Occipital lobe (tissue), 2 donors: ENCODE results near the gene FBXL3. TPM values are rescaled to one million over a fixed set of nuclear protein-coding genes. Genes with fewer than 3 reads are reported as not detected.
"Not testable (repeated sequence)": the region's sequence is repeated elsewhere in the genome, so short reads cannot be mapped to it uniquely, and the experiment has no call there.

Experiments used
- DNase-seq: peaks from one replicate; lab custom pipeline; 2025; lab: John Stamatoyannopoulos, UW
- total RNA-seq: library from RNA; depleted of rRNA; stranded (reverse); fragments of >200 nt; gene quantifications from one replicate; pipeline ENCODE4 v1.2.3, GENCODE V29; 2014

The FBXL3 gene
- total RNA-seq, 1 donor from 2014 or later: 140 TPM

DNA sequence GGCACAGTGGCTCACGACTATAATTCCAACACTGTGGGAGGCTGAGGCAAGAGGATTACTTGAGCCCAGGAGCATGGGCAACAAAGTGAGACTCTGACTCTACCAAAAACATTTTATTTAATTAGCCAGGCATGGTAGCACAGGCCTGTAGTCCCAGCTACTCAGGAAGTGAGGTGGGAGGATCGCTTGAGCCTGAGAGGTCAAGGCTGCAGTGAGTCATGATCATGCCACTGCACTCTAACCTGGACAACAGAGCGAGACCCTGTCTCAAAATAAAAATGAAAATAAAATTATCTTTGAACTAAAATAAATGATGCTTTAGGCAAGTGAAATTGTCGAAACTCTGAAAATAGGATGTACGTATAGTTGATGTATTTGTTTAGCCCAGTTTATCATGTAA lies 43.3 kb downstream of the FBXL3 start:
- no peak for DNase-seq

DNA sequence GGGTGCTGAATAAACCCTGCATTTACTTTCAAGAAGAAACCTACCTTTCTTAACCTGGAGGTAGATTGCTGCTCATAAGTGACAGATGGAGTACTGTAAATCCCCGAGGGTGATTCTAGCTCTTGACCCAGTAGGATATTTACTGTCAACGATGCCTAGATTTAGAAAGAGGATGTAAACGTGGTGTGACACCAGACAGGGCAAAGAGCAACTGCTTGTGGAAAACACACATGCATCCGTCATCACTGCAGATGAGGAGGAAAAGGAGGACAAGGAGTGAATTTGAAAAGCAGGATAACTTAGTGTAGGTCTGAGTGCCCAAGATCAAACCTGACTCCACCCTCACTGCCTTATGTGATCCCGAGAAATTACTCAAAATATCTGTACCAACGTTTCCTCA lies 44.9 kb downstream of the FBXL3 start:
- no peak for DNase-seq

DNA sequence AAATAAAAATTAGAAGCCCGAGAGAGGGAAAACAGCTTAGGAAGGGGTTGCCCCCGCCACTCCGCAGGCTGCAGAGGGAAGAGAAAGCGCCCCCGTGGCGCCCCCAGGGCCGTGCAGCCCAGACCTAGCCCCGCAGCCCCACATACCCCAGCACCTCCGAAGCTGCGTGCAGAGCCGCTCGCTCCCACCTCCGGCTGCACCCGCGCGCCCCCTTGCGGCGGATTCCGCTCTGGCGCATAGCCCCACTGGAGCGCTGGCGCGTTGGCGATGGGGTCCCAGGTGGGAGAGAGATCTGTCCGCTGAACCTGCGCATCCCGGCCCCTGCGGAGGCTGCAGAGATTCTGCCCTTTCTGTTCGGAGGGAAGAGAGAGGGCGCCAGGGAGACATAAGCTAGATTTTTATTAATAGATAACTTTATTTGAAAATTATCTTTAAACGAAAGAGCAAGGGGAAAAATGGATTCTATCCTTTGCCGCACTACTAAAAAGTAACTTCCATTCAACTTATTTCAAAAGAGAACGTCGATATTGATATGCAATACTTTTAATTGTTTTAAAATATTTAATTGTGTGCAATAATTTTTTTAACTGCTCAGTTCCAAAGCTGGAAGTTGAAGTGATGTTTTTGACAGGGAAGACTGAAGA lies 46.8 kb downstream of the FBXL3 start:
- peak; percentile 37 for DNase-seq

DNA sequence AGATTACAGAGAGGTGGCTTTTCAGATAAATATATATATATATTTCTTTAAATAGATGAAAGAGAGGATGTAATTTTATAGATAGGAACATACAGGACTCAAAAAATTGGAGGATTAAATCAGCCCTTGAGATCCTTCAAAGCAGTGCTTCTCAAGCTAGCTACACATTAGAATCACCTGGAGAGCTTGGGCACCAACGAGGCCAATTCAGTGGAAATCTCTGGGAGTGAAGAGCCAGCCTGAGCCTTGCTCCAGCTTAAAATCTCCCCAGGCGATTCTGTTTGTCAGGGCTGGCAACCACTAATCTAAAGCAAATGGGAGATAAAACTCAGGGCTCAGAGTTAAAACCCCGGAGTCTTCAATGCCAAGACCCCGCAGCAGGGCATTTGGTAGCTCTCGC lies 50.0 kb downstream of the FBXL3 start:
- DNase-seq: no peak

DNA sequence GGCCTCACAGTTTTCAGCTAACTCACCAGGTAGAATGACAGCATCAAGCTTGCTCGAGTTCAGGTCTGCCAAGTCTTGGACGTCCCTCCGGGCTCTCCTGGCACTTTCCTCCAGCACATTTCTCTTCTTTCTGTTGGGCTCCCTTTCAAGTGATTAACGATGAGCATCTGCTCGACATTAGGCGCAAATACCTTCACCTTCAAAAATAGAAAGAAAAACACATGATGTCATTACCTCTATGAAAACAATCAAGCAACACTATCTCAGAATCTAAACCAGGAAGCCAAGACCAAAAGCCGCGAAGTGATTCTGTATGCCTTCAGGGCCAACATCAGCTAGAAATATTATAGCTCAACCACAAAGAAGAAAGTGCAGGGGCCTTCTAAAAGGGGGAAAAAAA lies 50.5 kb downstream of the FBXL3 start:
- DNase-seq: no peak

DNA sequence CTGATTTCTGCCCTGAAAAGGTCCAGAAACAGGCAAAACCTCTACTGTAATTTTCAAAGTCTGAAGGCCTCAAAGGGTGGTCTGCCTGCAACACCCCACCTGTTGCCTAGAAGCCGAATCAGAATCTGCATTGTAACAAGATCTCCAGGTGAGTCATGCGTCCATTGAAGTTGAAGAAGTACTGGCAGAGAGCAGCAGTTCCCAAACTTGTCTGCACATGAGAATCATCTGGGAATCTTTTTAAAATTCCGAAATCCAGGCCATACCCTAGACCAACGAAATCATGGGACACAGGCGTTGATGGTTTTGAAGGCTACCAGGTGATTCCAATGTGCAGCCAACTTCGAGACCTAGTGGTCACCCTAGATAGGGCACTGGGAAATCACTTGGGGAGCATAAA lies 51.1 kb downstream of the FBXL3 start:
- no peak for DNase-seq

DNA sequence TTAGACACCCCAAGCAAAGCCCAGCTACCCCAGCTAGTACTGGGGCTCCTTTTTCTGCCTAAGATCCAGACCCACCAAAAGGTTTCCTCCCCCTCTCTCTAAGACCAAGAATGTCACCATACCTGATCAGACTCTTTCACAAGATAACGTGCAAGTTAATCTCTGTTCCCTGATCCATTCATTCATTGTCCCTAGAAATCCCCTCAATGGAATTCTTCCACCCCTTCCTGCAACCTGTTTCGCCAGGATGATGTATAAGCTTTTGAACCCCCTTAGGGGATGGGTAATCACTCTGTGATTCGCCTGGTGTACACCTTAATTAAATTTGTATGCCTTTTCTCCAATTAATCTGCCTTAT lies 52.4 kb downstream of the FBXL3 start:
- DNase-seq: no peak

DNA sequence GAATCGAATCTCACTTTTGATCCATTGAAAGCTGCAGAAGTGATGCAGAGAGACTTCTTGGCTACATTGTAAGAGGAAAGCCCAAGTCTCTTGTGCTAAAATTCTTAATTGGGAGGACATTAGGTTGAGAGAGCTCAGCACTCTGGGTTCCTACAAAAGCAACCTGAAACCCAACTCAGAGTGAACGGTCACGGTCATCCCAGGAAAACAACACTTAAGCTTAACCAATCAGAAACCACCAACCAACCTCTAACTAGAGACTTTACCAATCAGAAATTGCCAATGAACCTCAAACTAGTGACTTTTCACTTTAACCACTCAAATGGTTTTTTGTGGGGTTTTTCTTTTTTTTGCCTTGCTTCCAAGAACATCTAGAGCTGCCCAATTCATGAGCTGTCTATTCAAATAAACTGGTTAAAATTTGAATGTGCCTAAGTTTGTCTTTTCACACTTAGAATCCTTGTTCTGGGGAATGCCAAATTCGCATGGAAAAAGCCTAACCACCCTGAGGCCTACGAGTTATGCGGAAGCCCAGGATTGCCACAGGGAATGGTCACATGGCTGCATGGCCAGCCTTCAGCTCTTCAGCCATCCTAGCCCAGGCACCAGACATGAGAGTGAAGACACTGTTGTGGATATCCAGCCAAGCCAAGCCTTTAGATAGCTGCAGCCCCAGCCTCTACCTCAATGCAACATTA lies 52.9 kb downstream of the FBXL3 start:
- no peak for DNase-seq

DNA sequence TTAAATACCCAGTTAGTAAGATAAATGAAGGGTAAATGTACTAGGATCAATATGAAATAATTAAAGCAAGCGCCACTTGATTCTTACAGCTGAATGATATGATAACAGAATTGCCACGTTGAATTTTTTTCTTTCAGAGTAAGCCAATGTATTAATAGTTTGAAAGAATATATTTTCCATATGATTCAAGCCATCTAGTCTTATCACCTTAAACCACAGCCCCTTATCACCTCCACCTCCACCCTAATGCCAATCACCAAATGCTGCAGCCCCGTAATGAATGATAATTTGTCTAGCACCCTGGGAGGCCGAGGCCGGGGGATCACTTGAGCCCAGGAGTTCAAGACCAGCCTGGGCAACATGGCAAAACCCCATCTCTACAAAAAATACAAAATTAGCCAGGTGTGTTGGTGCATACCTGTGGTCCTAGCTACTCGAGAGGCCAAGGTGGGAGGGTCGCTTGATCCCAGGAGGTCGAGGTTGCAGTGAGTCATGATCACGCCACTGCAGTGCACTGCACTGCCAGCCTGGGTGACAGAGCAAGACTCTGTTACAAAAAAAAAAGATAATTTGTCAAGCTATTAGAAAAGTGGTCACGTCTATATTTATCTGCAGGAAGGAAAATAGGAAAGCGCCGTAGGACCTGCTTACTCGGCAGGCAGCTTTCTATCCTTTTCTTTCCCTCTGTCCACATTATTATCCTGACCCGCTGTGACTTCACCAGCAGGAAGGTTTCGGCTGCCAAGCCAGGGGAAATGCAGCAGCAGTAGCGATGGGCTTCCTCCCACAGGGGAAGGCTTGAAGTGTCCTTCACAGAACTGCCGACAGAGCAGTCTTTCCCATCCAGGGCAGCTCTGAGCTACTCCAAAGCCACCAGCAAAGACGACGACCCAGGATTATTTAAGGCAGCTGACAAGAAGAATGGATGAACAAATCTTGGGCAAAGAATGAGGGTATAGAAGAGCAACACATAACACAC lies 54.8 kb downstream of the FBXL3 start:
- DNase-seq: no peak

DNA sequence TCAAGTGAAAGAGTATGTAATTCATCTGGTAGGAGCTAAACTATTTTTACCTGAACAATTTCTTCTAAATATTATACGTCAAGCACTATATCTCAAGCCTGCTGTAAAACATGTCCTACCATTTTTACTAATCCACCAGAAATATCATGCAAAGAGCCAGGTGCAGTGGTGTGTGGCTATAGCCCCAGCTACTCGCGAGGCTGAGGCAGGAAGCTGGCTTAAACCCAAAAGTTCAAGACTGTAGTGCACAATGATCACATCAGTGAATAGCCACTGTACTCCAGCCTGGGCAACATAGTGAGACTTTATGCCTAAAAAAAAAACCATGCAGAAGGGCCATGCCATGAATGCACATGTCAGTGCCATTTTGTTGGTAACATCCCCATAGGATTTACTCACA lies 55.7 kb downstream of the FBXL3 start:
- DNase-seq: no peak

DNA sequence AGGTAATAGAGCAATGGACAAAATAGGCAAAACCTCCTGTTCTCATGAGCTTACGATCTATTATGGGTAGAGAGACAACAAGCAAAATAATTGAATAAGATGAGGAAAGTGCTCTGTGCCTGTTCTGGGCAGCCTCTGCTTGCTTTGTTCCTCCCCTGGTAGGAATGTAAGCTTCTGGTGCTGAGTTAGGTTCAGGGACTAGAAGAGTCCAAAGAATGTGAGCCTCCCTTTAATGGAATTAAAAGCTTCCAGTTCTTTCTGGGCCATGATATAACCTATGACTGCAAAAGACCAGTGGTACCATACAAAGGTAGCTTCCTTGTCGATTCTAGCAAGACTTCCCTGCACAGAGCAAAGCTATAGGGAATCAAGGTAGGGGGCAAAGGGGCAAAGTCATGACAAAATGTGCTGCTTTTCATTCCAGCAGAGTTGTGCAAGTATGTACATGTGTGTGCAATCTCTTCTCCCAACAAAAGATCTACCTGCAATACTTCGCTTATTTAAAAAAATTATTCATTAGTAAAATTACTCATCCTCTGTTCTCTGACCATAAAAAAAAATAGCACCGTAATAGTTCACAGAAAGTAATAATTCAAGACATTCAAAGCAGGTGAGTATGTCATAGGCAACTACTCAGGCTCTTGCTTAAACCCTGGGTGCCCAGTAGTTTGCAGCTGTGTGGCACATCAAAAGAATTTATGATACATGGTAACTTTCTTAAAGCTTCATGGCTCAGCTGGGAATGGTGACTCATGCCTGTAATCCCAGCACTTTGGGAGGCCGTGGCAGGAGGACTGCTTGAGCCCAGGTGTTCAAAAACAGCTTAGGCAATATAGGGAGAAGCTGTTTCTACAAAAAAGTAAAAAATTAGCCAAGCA lies 57.2 kb downstream of the FBXL3 start:
- no peak for DNase-seq

DNA sequence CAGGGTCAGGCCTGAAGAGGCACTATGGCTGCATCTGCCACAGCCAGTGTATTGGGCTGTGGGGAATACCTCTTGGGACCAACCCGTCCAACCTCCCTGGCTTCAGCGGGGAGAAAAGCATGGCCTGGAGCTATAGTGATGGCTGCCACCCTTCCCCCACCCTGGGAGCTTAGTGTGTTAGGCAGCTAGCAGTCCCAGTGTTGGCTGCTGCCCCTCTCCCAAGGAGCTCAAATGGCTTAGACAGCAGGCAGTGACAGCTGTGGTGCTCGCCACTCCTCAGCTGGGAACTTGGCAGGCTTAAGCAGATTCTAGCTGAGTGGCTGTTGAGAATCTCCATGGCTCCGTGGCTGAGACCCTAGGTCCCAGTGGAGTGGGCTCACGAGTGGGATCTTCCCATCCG lies 58.9 kb downstream of the FBXL3 start:
- no peak for DNase-seq

DNA sequence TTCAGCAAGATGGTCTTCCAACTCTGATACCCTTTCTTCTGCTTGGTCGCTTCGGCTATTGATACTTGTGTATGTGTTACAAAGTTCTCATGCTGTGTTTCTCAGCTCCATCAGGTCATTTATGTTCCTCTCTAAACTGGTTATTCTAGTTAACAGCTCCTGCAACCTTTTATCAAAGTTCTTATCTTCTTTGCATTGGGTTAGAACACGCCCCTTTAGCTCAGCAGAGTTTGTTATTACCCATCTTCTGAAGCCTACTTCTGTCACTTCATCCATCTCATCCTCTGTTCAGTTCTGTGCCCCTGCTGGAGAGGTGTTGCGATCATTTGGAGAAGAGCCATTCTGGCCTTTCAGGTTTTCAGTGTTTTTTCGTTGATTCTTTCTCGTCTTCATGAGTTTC lies 59.9 kb downstream of the FBXL3 start:
- DNase-seq: no peak

DNA sequence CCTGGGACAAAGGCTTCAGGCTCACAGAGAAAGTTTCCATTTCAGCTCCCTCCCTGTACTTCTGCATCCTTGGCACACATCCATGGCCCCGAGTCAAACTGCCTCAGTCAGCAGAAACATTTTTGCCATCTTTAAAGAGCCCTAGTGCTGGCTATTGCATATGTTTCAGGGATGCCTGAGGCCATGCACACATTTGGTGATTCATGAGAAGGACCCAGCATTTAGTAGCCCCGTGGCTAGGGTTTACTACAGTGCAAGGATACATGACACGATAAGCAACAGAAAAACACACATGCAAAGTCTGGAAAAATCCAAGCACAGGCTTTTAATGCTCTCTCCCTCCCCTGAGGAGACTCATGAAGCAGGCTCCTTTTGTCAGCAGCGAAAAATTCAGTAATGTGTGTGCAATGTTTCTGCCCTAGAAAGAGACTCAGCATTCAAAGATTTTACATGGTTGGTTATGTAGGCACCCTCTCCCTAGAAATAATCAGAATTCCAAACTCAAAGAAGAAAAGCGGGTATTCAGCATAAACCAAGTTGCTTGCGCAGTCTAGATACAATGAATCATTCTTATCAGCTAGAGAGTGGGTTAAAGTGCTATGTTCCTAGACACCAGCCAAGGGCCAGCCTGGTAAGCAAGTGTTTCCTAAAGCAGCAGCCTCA lies 61.1 kb downstream of the FBXL3 start:
- no peak for DNase-seq

DNA sequence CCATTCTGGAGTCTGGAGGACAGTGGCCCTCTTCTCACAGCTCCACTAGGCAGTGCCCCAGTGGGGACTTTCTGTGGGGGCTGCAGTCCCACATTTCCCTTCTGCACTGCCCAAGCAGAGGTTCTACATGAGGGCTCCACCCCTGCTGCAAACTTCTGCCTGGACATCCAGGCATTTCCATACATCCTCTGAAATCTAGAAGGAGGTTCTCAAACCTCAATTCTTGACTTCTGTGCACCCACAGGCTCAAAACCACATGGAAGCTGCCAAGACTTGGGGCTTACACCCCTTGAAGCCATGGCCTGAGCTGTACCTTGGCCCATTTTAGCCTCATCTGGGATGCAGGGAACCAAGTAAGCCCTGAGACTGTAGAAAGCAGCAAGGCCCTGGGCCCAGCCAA lies 67.2 kb downstream of the FBXL3 start:
- not testable (repeated sequence) for DNase-seq

DNA sequence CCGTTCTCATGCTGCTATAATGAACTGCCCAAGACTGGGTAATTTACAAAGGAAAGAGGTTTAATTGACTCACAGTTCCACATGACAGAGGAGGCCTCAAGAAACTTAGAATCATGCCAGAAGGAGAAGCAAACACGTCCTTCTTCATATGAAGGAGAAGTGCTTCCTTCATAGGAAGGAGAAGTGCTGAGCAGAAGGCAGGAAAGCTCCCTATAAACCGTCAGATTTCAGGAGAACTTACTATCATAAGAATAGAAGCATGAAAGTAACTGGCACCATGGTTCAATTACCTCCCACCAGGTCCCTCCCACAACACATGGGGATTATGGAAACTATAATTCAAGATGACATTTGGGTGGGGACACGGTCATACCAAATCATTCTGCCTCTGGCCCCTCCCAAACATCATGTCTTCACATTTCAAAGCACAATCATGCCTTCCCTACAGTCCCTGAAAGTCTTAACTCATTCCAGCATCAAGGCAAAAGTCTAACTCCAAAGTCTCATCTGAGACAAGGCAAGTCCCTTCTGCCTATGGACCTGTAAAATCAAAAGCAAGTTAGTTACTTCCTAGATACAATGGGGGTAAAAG lies 68.0 kb downstream of the FBXL3 start:
- DNase-seq: no peak

DNA sequence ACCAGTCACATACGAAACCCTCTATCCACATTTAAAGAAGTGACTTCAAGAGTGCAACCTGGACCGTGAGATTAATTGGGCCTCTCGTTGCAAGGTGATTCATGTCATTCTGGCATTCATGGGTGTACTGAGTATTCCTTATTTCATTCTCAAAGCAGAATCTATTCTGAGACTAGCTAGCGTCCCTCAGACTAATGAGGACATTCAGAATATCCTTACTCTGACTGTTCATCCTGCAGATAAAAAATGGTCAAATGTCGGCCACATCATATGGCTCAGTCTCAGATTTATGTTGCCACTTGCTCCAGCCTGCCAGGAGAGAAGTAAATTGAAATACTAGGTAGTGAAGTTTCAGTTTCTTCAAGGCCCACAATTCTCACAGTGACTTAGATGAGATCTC lies 71.3 kb downstream of the FBXL3 start:
- DNase-seq: no peak
